HL-60 (cell line): ENCODE measurements around the gene RAB11B.

ENCODE experiments used
- CTCF ChIP-seq: IDR thresholded peaks from one replicate; pipeline ENCODE4 v1.5.1; 2011; ENCODE audit warnings: low read length, control low read depth, inconsistent platforms; ENCODE audit not compliant: insufficient read depth
- POLR2AphosphoS5 ChIP-seq: IDR thresholded peaks from 2 replicates; pipeline ENCODE4 v1.6.1; 2012; ENCODE audit warnings: low read depth
- REST ChIP-seq: IDR thresholded peaks from 2 replicates; pipeline ENCODE4 v1.6.1; 2012; ENCODE audit warnings: low read depth; ENCODE audit not compliant: insufficient replicate concordance
- SPI1 ChIP-seq: IDR thresholded peaks from 2 replicates; pipeline ENCODE4 v1.6.1; 2012; ENCODE audit warnings: low read depth, mild to moderate bottlenecking, borderline replicate concordance

- TF ChIP-seq CTCF: no peak
- no peak for TF ChIP-seq POLR2AphosphoS5
- no peak for TF ChIP-seq REST
- TF ChIP-seq SPI1: no peak
Observed at GRCh38 chr19:8358948-8359347, 31.2 kb upstream of the RAB11B start.
